HAP-1 (cell line): ENCODE data around the gene LRRTM4.

Experiments used
- DNase-seq, 2 experiments: peaks; one replicate each; pipeline ENCODE4 v3.0.0-alpha.2; 2016 to 2020; ENCODE audit warnings: low spot score in 2 of 2
- H3K27me3 ChIP-seq: fragments of 250-450 bp; sonication (Bioruptor Pico); 2 replicates; pipeline ENCODE4 v1.5.1; 2020; ENCODE audit warnings: low read depth, mild to moderate bottlenecking, moderate library complexity
- H3K36me3 ChIP-seq: fragments of 250-450 bp; sonication (Bioruptor Pico); replicated peaks from 2 replicates; pipeline ENCODE4 v1.5.1; 2020; ENCODE audit warnings: mild to moderate bottlenecking
- H3K4me1 ChIP-seq: fragments of 250-450 bp; sonication (Bioruptor Pico); 2 replicates; pipeline ENCODE4 v1.5.1; 2020; ENCODE audit warnings: mild to moderate bottlenecking
- H3K4me3 ChIP-seq: fragments of 250-450 bp; sonication (Bioruptor Pico); 2 replicates; pipeline ENCODE4 v1.5.1; 2020; ENCODE audit warnings: mild to moderate bottlenecking, moderate library complexity
- H3K9me3 ChIP-seq: fragments of 250-450 bp; sonication (Bioruptor Pico); 2 replicates; pipeline ENCODE4 v1.5.1; 2020; ENCODE audit warnings: mild to moderate bottlenecking, moderate library complexity
- in situ Hi-C: fragments of 300-500 bp; cut with MboI; formaldehyde crosslinking; loops from 3 replicates; pipeline ENCODE4 v1.14.3; 2020; ENCODE audit warnings: low sequenced_read_pairs, inconsistent platforms, mixed read lengths

LRRTM4 gene

GRCh38 chr2:76932550-76932949, 589.6 kb downstream of the LRRTM4 start:
- Histone ChIP-seq H3K4me3 (no peak overlapping the region), H3K9me3 (no peaks in the 10 kb centered on the region), H3K4me1 (no peaks in the 10 kb centered on the region), H3K36me3 (no peaks in the 10 kb centered on the region), H3K27me3 (no peaks in the 10 kb centered on the region)
- no peak for DNase-seq
- in situ Hi-C loops, result no loop called here

- in situ Hi-C loops, result no loop called here
- no peaks in the 10 kb centered on the region for H3K4me1 ChIP-seq
- DNase-seq, result no peak
- no peaks in the 10 kb centered on the region for H3K27me3 ChIP-seq
- no peak overlapping the region for H3K4me3 ChIP-seq
- H3K9me3 ChIP-seq, result no peaks in the 10 kb centered on the region
- no peaks in the 10 kb centered on the region for H3K36me3 ChIP-seq
Measured at GRCh38 chr2:76930056-76930744, 592.0 kb downstream of the LRRTM4 start.

- no peaks in the 10 kb centered on the region for H3K36me3 ChIP-seq
- H3K4me1 ChIP-seq, result no peaks in the 10 kb centered on the region
- H3K4me3 ChIP-seq, result no peak overlapping the region
- DNase-seq, result no peak
- H3K27me3 ChIP-seq, result no peaks in the 10 kb centered on the region
- no peaks in the 10 kb centered on the region for H3K9me3 ChIP-seq
- in situ Hi-C loops, result no loop called here
Measured at GRCh38 chr2:76928026-76928425, 594.1 kb downstream of the LRRTM4 start.

GRCh38 chr2:76921006-76921405, 601.2 kb downstream of the LRRTM4 start:
- Histone ChIP-seq H3K27me3 (no peaks in the 10 kb centered on the region), H3K36me3 (no peaks in the 10 kb centered on the region), H3K4me1 (no peaks in the 10 kb centered on the region), H3K4me3 (no peak overlapping the region), H3K9me3 (no peaks in the 10 kb centered on the region)
- no peak for DNase-seq
- in situ Hi-C loops, result no loop called here

- Histone ChIP-seq H3K4me3 (no peak overlapping the region), H3K4me1 (no peaks in the 10 kb centered on the region), H3K36me3 (no peaks in the 10 kb centered on the region), H3K9me3 (no peaks in the 10 kb centered on the region), H3K27me3 (no peaks in the 10 kb centered on the region)
- no peak for DNase-seq
- in situ Hi-C loops, result no loop called here
Measured at GRCh38 chr2:76895469-76895868, 626.7 kb downstream of the LRRTM4 start.

GRCh38 chr2:76870581-76870980, 651.6 kb downstream of the LRRTM4 start:
- Histone ChIP-seq H3K27me3 (no peaks in the 10 kb centered on the region), H3K4me1 (no peaks in the 10 kb centered on the region)
- in situ Hi-C loops, result no loop called here

GRCh38 chr2:76870011-76870410, 652.2 kb downstream of the LRRTM4 start:
- no peaks in the 10 kb centered on the region for H3K4me1 ChIP-seq
- no peak for DNase-seq
- H3K4me3 ChIP-seq, result no peak overlapping the region
- no peaks in the 10 kb centered on the region for H3K36me3 ChIP-seq
- H3K27me3 ChIP-seq, result no peaks in the 10 kb centered on the region
- in situ Hi-C loops, result no loop called here
- H3K9me3 ChIP-seq, result no peaks in the 10 kb centered on the region

More at GRCh38 chr2:76870581-76870980, 651.6 kb downstream of the LRRTM4 start:
- DNase-seq, result no peak
- H3K36me3 ChIP-seq, result no peaks in the 10 kb centered on the region
- no peaks in the 10 kb centered on the region for H3K9me3 ChIP-seq
- H3K4me3 ChIP-seq, result no peak overlapping the region

GRCh38 chr2:76867854-76868253, 654.3 kb downstream of the LRRTM4 start:
- Histone ChIP-seq H3K4me1 (no peaks in the 10 kb centered on the region), H3K9me3 (no peaks in the 10 kb centered on the region), H3K36me3 (no peaks in the 10 kb centered on the region), H3K4me3 (no peak overlapping the region), H3K27me3 (no peaks in the 10 kb centered on the region)
- no peak for DNase-seq
- in situ Hi-C loops, result no loop called here

GRCh38 chr2:76866464-76866863, 655.7 kb downstream of the LRRTM4 start:
- DNase-seq, result no peak
- Histone ChIP-seq H3K9me3 (no peaks in the 10 kb centered on the region), H3K4me1 (no peaks in the 10 kb centered on the region), H3K36me3 (no peaks in the 10 kb centered on the region), H3K4me3 (no peak overlapping the region), H3K27me3 (no peaks in the 10 kb centered on the region)
- in situ Hi-C loops, result no loop called here

GRCh38 chr2:76862901-76863300, 659.3 kb downstream of the LRRTM4 start:
- H3K4me1 ChIP-seq, result no peaks in the 10 kb centered on the region
- no peaks in the 10 kb centered on the region for H3K27me3 ChIP-seq
- no peaks in the 10 kb centered on the region for H3K36me3 ChIP-seq
- H3K9me3 ChIP-seq, result no peaks in the 10 kb centered on the region
- no peak for DNase-seq
- in situ Hi-C loops, result no loop called here
- H3K4me3 ChIP-seq, result no peak overlapping the region

GRCh38 chr2:76861708-76862107, 660.5 kb downstream of the LRRTM4 start:
- in situ Hi-C loops, result no loop called here
- DNase-seq, result no peak
- Histone ChIP-seq H3K4me1 (no peaks in the 10 kb centered on the region), H3K4me3 (no peak overlapping the region), H3K9me3 (no peaks in the 10 kb centered on the region), H3K36me3 (no peaks in the 10 kb centered on the region), H3K27me3 (no peaks in the 10 kb centered on the region)

GRCh38 chr2:76851000-76851399, 671.2 kb downstream of the LRRTM4 start:
- Histone ChIP-seq H3K9me3 (no peaks in the 10 kb centered on the region), H3K36me3 (no peaks in the 10 kb centered on the region), H3K4me1 (no peaks in the 10 kb centered on the region), H3K4me3 (no peak overlapping the region), H3K27me3 (no peaks in the 10 kb centered on the region)
- no peak for DNase-seq
- in situ Hi-C loops, result no loop called here

- H3K4me1 ChIP-seq, result no peaks in the 10 kb centered on the region
- H3K27me3 ChIP-seq, result no peaks in the 10 kb centered on the region
- no peak overlapping the region for H3K4me3 ChIP-seq
- in situ Hi-C loops, result no loop called here
- H3K36me3 ChIP-seq, result no peaks in the 10 kb centered on the region
- H3K9me3 ChIP-seq, result no peaks in the 10 kb centered on the region
- no peak for DNase-seq
Measured at GRCh38 chr2:76849086-76849485, 673.1 kb downstream of the LRRTM4 start.

- Histone ChIP-seq H3K4me1 (no peaks in the 10 kb centered on the region), H3K27me3 (no peaks in the 10 kb centered on the region), H3K4me3 (no peak overlapping the region), H3K36me3 (no peaks in the 10 kb centered on the region), H3K9me3 (no peaks in the 10 kb centered on the region)
- DNase-seq, result no peak
- in situ Hi-C loops, result no loop called here
Measured at GRCh38 chr2:76839826-76840225, 682.4 kb downstream of the LRRTM4 start.
